Activated B cell treated with CpG ODN at 0.5 μM for 24 hours (primary cell): ENCODE data around the gene COPS2. TPM values are rescaled to one million over a fixed set of nuclear protein-coding genes. Genes with fewer than 3 reads are reported as not detected.

Experiments
- ATAC-seq: fragments of 200-7000 bp; cut with Tn5 transposase; one replicate; pipeline ENCODE4 v1.10.0; 2021; ENCODE audit warnings: low read depth, mild to moderate bottlenecking, moderate library complexity
- CTCF ChIA-PET: fragments of 350-600 bp; sonication (Branson Sonifier 250); formaldehyde crosslinking; loops from one replicate; lab custom pipeline; 2021; ENCODE audit warnings: antibody characterized with exemption; lab: Charles Lee
- POLR2A ChIA-PET: fragments of 350-600 bp; sonication (Branson Sonifier 250); formaldehyde crosslinking; loops from one replicate; lab custom pipeline; 2021; ENCODE audit warnings: antibody characterized with exemption; lab: Charles Lee
- DNase-seq: peaks from one replicate; pipeline ENCODE4 v3.0.0; 2022
- H3K27ac Mint-ChIP-seq: one replicate; pipeline ENCODE4 v1.8.0; 2020; ENCODE audit warnings: mixed read lengths
- H3K27me3 Mint-ChIP-seq: one replicate; pipeline ENCODE4 v1.8.0; 2021; ENCODE audit warnings: mixed read lengths
- H3K36me3 Mint-ChIP-seq: one replicate; pipeline ENCODE4 v1.8.0; 2021; ENCODE audit warnings: low read depth, mixed read lengths
- H3K4me1 Mint-ChIP-seq: one replicate; pipeline ENCODE4 v1.8.0; 2021; ENCODE audit warnings: mixed read lengths
- H3K4me3 Mint-ChIP-seq: one replicate; pipeline ENCODE4 v1.8.0; 2020; ENCODE audit warnings: mild to moderate bottlenecking, mixed read lengths
- H3K9me3 Mint-ChIP-seq: one replicate; pipeline ENCODE4 v1.8.0; 2020; ENCODE audit warnings: mixed read lengths
- intact Hi-C: fragments of 100-400 bp; cut with micrococcal nuclease; formaldehyde crosslinking; loops from one replicate; pipeline ENCODE4 v1.15.1; 2024
- total RNA-seq: library from RNA; stranded (reverse); gene quantifications from 2 replicates; pipeline ENCODE4 v1.2.3, GENCODE V29; 2022
- TF ChIP-seq, protein P1 (sequence below): fragments of 200-600 bp; IDR thresholded peaks from one replicate; pipeline ENCODE4 v1.8.0; 2022; ENCODE audit warnings: antibody characterized with exemption, mild to moderate bottlenecking

Gene COPS2
- total RNA-seq, 1 donor from 2014 or later: 54.4 TPM

DNA sequence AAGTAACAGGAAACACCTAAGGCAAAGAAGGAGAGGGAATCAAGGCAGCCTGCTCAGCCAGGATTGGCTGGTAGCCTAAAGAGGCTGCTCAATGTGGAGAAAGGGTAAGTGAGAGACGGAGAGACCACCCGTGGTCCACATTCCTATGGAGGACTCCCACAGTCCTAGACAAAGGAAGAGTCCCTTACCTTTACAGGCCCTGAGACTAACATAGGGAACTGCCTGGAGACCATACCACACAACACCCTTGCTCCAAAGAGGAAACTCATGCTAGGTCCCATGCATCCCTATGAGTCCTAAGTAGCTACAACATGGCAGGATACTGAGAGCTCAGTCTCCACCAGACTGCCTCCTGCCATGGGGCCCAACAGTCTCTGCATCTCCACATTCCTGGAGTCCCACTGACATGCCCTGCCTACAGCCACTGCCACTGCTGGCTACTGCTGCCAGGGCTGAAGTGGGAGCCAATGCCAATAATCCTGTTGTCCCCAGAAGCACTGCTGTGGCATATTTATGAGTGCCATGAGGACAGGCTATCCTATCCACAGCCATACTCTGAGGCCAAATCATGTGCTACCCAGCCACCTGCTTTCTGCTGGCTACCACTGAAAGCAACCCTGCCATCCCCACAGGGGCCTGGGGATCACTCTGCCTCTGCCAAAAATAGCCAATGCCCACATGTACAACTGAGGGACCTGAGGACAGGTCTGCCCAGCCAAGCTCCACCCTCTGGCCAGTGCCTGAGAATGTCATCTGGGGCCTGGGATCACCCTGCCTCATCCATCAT, 45.0 kb downstream of the COPS2 start:
- ATAC-seq (no peak), DNase-seq (no peak)
- TF ChIP-seq, protein P1, sequence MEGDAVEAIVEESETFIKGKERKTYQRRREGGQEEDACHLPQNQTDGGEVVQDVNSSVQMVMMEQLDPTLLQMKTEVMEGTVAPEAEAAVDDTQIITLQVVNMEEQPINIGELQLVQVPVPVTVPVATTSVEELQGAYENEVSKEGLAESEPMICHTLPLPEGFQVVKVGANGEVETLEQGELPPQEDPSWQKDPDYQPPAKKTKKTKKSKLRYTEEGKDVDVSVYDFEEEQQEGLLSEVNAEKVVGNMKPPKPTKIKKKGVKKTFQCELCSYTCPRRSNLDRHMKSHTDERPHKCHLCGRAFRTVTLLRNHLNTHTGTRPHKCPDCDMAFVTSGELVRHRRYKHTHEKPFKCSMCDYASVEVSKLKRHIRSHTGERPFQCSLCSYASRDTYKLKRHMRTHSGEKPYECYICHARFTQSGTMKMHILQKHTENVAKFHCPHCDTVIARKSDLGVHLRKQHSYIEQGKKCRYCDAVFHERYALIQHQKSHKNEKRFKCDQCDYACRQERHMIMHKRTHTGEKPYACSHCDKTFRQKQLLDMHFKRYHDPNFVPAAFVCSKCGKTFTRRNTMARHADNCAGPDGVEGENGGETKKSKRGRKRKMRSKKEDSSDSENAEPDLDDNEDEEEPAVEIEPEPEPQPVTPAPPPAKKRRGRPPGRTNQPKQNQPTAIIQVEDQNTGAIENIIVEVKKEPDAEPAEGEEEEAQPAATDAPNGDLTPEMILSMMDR: no peak
- Mint-ChIP-seq H3K4me3 (no peak overlapping the region), H3K27ac (no peak overlapping the region), H3K36me3 (peaks cover 67% of the 10 kb centered on the region), H3K27me3 (no peaks in the 10 kb centered on the region), H3K9me3 (peaks cover 21% of the 10 kb centered on the region), H3K4me1 (no peaks in the 10 kb centered on the region)
- intact Hi-C loops: no loop called here
- ChIA-PET CTCF (no interaction called here), POLR2A (no interaction called here)

DNA sequence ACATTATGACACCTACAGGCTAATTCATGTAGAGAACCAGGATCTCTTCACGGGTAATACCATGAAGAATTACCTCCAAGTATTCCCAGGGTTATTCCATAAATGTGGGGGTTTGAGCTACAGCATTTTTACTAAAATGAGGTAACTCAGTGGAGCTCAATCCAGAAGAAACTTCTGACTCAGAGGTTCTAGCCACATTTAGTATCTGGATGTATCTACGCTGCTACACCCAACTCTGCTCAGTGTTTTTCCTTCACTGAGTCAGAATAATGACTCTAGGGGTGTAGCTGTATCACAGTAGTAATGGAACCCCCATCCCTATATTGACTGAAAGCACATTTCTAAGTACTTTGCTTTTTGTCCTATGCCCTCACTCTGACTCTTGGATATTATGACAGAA, 52.4 kb downstream of the COPS2 start:
- ChIA-PET POLR2A (no interaction called here), CTCF (no interaction called here)
- DNase-seq (no peak), ATAC-seq (no peak)
- H3K27me3 Mint-ChIP-seq: no peaks in the 10 kb centered on the region
- H3K9me3 Mint-ChIP-seq: no peaks in the 10 kb centered on the region
- peaks cover 28% of the 10 kb centered on the region for H3K36me3 Mint-ChIP-seq
- TF ChIP-seq, protein P1: no peak
- H3K27ac Mint-ChIP-seq: no peak overlapping the region
- H3K4me3 Mint-ChIP-seq: no peak overlapping the region
- H3K4me1 Mint-ChIP-seq: no peaks in the 10 kb centered on the region
- intact Hi-C loops: no loop called here

DNA sequence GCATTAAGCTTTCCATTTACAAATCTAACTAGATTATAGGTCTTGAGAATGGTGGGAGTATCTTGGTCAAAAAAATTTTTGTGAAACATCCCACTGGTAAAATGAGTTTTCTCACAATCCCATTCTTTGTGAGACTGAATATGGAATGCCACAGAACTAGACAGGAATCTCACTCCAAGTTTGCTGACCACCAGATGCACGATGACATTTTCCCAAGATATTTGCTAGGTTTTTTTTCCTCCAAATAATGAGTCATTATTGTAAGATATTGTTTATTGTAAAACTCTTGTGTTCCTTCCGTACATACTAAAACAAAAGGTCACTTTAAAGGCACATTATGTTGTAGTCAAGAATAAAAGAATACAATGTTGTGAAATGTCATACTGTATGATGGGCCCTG, 53.9 kb downstream of the COPS2 start:
- TF ChIP-seq, protein P1: no peak
- H3K27ac Mint-ChIP-seq: no peak overlapping the region
- H3K36me3 Mint-ChIP-seq: peaks cover 25% of the 10 kb centered on the region
- no peak overlapping the region for H3K4me3 Mint-ChIP-seq
- intact Hi-C loops: no loop called here
- CTCF ChIA-PET: no interaction called here
- H3K27me3 Mint-ChIP-seq: no peaks in the 10 kb centered on the region
- POLR2A ChIA-PET: no interaction called here
- ATAC-seq (no peak), DNase-seq (no peak)
- H3K9me3 Mint-ChIP-seq: no peaks in the 10 kb centered on the region
- H3K4me1 Mint-ChIP-seq: no peaks in the 10 kb centered on the region

DNA sequence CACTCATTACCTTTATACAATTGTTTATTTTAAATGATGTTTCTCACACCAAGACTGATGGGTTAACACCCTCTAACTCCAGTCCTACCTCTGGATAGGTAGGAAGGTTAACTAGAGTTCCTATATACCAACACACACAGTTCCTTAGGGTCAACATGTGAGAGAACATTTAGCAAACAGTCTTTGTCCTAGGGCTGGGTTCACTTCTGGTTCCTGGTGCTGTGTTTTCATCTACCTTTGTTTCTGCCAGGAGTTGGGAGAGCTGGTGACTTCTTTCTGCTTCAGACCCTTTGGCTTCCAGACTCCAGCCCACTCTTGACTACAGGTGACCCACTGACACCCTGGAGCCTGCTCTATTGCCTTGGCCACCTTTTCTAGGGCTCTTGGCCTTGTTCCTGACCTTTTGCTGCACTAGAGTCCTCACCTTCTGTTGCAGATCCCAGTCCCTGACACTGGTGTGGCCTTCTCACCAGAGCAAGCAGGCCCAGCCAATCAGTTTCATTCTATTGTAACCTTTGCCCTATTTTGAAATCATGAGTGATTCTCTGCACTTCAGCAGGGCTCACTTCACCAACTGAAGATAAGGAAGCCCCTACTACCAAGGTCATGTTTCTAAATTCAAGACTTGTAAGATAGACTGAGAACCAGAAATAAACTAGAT, 59.2 kb downstream of the COPS2 start:
- POLR2A ChIA-PET: no interaction called here
- Mint-ChIP-seq H3K4me1 (no peaks in the 10 kb centered on the region), H3K9me3 (no peaks in the 10 kb centered on the region), H3K27ac (no peak overlapping the region), H3K36me3 (peaks cover 6% of the 10 kb centered on the region), H3K4me3 (no peak overlapping the region), H3K27me3 (no peaks in the 10 kb centered on the region)
- DNase-seq (no peak), ATAC-seq (no peak)
- TF ChIP-seq, protein P1: no peak
- CTCF ChIA-PET: no interaction called here
- intact Hi-C loops: no loop called here

DNA sequence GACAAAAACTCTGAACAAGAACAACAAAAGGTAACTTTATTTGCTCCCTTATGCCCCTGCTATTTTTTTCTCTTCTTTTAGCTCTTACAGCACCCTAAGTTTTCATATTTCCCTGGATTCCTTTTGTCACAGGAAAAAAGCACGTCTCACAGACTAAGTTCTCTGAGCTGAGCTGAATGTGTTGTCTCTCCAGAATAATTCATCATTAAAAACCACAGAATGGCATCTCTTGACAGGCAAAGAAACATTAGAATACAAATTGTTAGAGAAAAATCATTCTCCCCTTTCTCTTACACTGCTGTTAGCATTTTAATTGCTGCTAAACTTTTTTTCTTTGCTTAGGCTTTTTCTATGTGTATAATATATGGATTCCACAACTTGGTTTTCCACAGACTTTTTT, 60.5 kb downstream of the COPS2 start:
- ChIA-PET CTCF (no interaction called here), POLR2A (no interaction called here)
- H3K27ac Mint-ChIP-seq: no peak overlapping the region
- H3K36me3 Mint-ChIP-seq: peaks cover 2% of the 10 kb centered on the region
- no peaks in the 10 kb centered on the region for H3K4me1 Mint-ChIP-seq
- no peaks in the 10 kb centered on the region for H3K27me3 Mint-ChIP-seq
- ATAC-seq: no peak
- intact Hi-C loops: no loop called here
- no peak for DNase-seq
- H3K4me3 Mint-ChIP-seq: no peak overlapping the region
- TF ChIP-seq, protein P1: no peak
- no peaks in the 10 kb centered on the region for H3K9me3 Mint-ChIP-seq
